Ovary (tissue), 9 donors: ENCODE results near the gene RNF181. TPM values are rescaled to one million over a fixed set of nuclear protein-coding genes. Genes with fewer than 3 reads are reported as not detected.

Experiments used
- DNase-seq, 5 donors: peaks; one replicate each; pipeline ENCODE4 v3.0.0-alpha.2; 2019 to 2020
- H3K27ac ChIP-seq, 2 donors: fragments of 200-600 bp; one replicate each; pipeline versions ENCODE4 v1.5.1 to v1.8.0; 2019 to 2022
- H3K27me3 ChIP-seq: fragments of 200-600 bp; one replicate; pipeline ENCODE4 v1.8.0; 2022
- H3K36me3 ChIP-seq: fragments of 200-600 bp; sonication (generic); one replicate; pipeline ENCODE4 v1.5.1; 2019
- H3K4me1 ChIP-seq: one replicate; pipeline ENCODE4 v1.8.1; 2013; ENCODE audit warnings: mild to moderate bottlenecking, moderate library complexity; ENCODE audit not compliant: insufficient read depth
- H3K4me3 ChIP-seq: fragments of 200-600 bp; sonication (generic); one replicate; pipeline ENCODE4 v1.5.1; 2017
- H3K9me3 ChIP-seq, 2 donors: fragments of 200-600 bp in 1 of 2; sonication (generic) in 1 of 2; one replicate each; pipeline versions ENCODE4 v1.5.1 to v1.8.1; 2013 to 2019; ENCODE audit warnings: mild to moderate bottlenecking in 1 of 2, moderate library complexity in 1 of 2
- POLR2A ChIP-seq: fragments of 450-650 bp; IDR thresholded peaks from one replicate; pipeline ENCODE4 v1.6.1; 2017; ENCODE audit warnings: antibody characterized with exemption, mild to moderate bottlenecking, moderate library complexity
- WGBS, 3 donors: extraction: QIAGEN DNeasy Blood & Tissue Kit in 1 of 3; methylation state at CpG; one replicate each; pipeline versions ENCODE4 v1.1.5 to v1.1.7; 2013 to 2017; 5-methylcytosine and 5-hydroxymethylcytosine counted together
- intact Hi-C, 4 donors: fragments of 100-400 bp; cut with DNase I; formaldehyde crosslinking; loops; one replicate each; pipeline versions ENCODE4 v1.11.0 to v1.15.1; 2022 to 2023
- polyA plus RNA-seq, 2 donors: library from polyadenylated mRNA; stranded (reverse); fragments of 200-250 nt in 1 of 2; fragments of 350-450 nt in 1 of 2; fragmentation: Illumina TruSeq in 1 of 2; extraction: RNeasy Lipid Tissue Mini Kit (QIAGEN cat#74804) in 1 of 2; gene quantifications; one replicate each; pipeline ENCODE4 v1.2.3, GENCODE V29; 2013 to 2014
- small RNA-seq: library from RNA; depleted of rRNA; stranded (forward); fragments of <200 nt; gene quantifications from one replicate; pipeline ENCODE3, GENCODE V24; 2016
- total RNA-seq, 7 donors: library from RNA; depleted of rRNA in 2 of 7; stranded (reverse); fragments of >200 nt in 2 of 7; fragmentation: NEBNext Ultra II Directional in 3 of 7; extraction: Animal tissue kit (Norgen Biotek cat#: 25700) in 3 of 7; gene quantifications; one replicate each; pipeline versions ENCODE4 v1.1.0 to v1.2.4, GENCODE V29; 2016 to 2023
- donor health status: DM: no; HTN: no; CAD: no; lungs with moderate emphysema.
- donor health status: DM: no; HTN: no; CAD: no.
- donor health status: Bipolar disorder and iron deficiency.
- donor health status: DM: yes; HTN: yes; CAD: no.
- donor health status: DM: no; HTN: no; CAD: no.
- donor health status: DM: yes; HTN: yes; CAD: no.

RNF181 gene
- total and polyA plus RNA-seq, 9 donors = 61.1 to 148 (median 93.8) TPM

GRCh38 chr2:85646166-85646565 is 50.6 kb downstream of the RNF181 start:
- Histone ChIP-seq H3K36me3 (no peaks in the 10 kb centered on the region), H3K9me3 (no peaks in the 10 kb centered on the region), H3K4me3 (no peak overlapping the region), H3K27ac (no peak overlapping the region), H3K27me3 (no peaks in the 10 kb centered on the region), H3K4me1 (peaks cover 2% of the 10 kb centered on the region)
- WGBS, 3 donors = 84 to 99% (median 93%) methylated on average over 2 of the region's 2 CpGs
- DNase-seq = no peak
- intact Hi-C loops = no loop called here
- TF ChIP-seq POLR2A = no peak

Small RNA genes lying within 50 kb of the gene (small RNA-seq; reads per million reads assigned to genes)
- gene RN7SL126P = not detected

Other genes starting within 250 kb of the RNF181 start
- 10 to 100 TPM; 13.4 to 29.4 (median 25.1) TPM for gene RETSAT, start 241.2 kb upstream of the RNF181 start, total RNA-seq
- gene RETSAT, start 241.2 kb upstream of the RNF181 start, polyA plus RNA-seq = 10 to 100 TPM; 16.2 to 24.8 TPM
- gene ELMOD3, start 241.0 kb upstream of the RNF181 start, total RNA-seq = 10 to 100 TPM; 13.0 to 23.0 (median 15.2) TPM
- 10 to 100 TPM; 17.6 to 21.6 TPM for gene ELMOD3, start 241.0 kb upstream of the RNF181 start, polyA plus RNA-seq
- gene CAPG, start 185.4 kb upstream of the RNF181 start, total RNA-seq = 10 to 100 TPM in 6 of 7 donors, 1 to 10 TPM in 1; 6.8 to 97.8 (median 23.6) TPM
- 10 to 100 TPM in 1 of 2 donors, 1 to 10 TPM in 1; 9.8 to 12.3 TPM for gene CAPG, start 185.4 kb upstream of the RNF181 start, polyA plus RNA-seq
- 1 to 10 TPM in 1 of 7 donors, under 1 TPM in 2, not detected in 4; 0.35 to 1.9 (median 0.48) TPM for gene SH2D6, start 177.0 kb upstream of the RNF181 start, total RNA-seq
- under 1 TPM in 1 of 2 donors, not detected in 1; 0.12 TPM for gene SH2D6, start 177.0 kb upstream of the RNF181 start, polyA plus RNA-seq
- 100 to 1,000 TPM; 128 to 766 (median 228) TPM for gene MAT2A, start 56.6 kb upstream of the RNF181 start, total RNA-seq
- 100 to 1,000 TPM in 1 of 2 donors, 10 to 100 TPM in 1; 70.8 to 224 TPM for gene MAT2A, start 56.6 kb upstream of the RNF181 start, polyA plus RNA-seq
- gene GGCX, start 34.3 kb upstream of the RNF181 start, total RNA-seq = 10 to 100 TPM; 23.8 to 35.5 (median 33.9) TPM
- 10 to 100 TPM; 14.2 to 33.3 TPM for gene GGCX, start 34.3 kb upstream of the RNF181 start, polyA plus RNA-seq
- 10 to 100 TPM in 5 of 7 donors, 1 to 10 TPM in 2; 5.9 to 58.4 (median 14.0) TPM for gene VAMP8, start 18.2 kb upstream of the RNF181 start, total RNA-seq
- 10 to 100 TPM; 25.5 to 54.3 TPM for gene VAMP8, start 18.2 kb upstream of the RNF181 start, polyA plus RNA-seq
- 10 to 100 TPM; 25.6 to 59.1 (median 48.5) TPM for gene VAMP5, start 11.3 kb upstream of the RNF181 start, total RNA-seq
- 10 to 100 TPM; 35.7 to 99.5 TPM for gene VAMP5, start 11.3 kb upstream of the RNF181 start, polyA plus RNA-seq
- 10 to 100 TPM; 12.5 to 27.1 (median 18.6) TPM for gene TMEM150A, start 7.0 kb downstream of the RNF181 start, total RNA-seq
- gene TMEM150A, start 7.0 kb downstream of the RNF181 start, polyA plus RNA-seq = 10 to 100 TPM in 1 of 2 donors, 1 to 10 TPM in 1; 7.0 to 17.8 TPM
- gene C2orf68, start 16.3 kb downstream of the RNF181 start, total RNA-seq = 10 to 100 TPM; 14.6 to 45.4 (median 35.5) TPM
- 10 to 100 TPM; 22.1 to 31.5 TPM for gene C2orf68, start 16.3 kb downstream of the RNF181 start, polyA plus RNA-seq
- 10 to 100 TPM; 37.6 to 60.0 (median 42.2) TPM for gene USP39, start 20.4 kb downstream of the RNF181 start, total RNA-seq
- gene USP39, start 20.4 kb downstream of the RNF181 start, polyA plus RNA-seq = 10 to 100 TPM; 37.6 to 52.6 TPM
- gene SFTPB, start 72.5 kb downstream of the RNF181 start, total RNA-seq = 10 to 100 TPM in 1 of 7 donors, 1 to 10 TPM in 3, under 1 TPM in 2, not detected in 1; 0.27 to 15.4 (median 1.1) TPM
- under 1 TPM in 1 of 2 donors, not detected in 1; 0.97 TPM for gene SFTPB, start 72.5 kb downstream of the RNF181 start, polyA plus RNA-seq
- 1 to 10 TPM in 5 of 7 donors, under 1 TPM in 2; 0.46 to 5.1 (median 1.1) TPM for gene GNLY, start 98.6 kb downstream of the RNF181 start, total RNA-seq
- 10 to 100 TPM in 1 of 2 donors, under 1 TPM in 1; 0.67 to 10.8 TPM for gene GNLY, start 98.6 kb downstream of the RNF181 start, polyA plus RNA-seq
- gene ATOH8, start 158.2 kb downstream of the RNF181 start, total RNA-seq = 10 to 100 TPM; 10.7 to 37.7 (median 29.6) TPM
- 10 to 100 TPM in 1 of 2 donors, 1 to 10 TPM in 1; 9.4 to 37.3 TPM for gene ATOH8, start 158.2 kb downstream of the RNF181 start, polyA plus RNA-seq